Activated CD4-positive, CD25-positive, alpha-beta regulatory T cell treated with anti-CD3 and anti-CD28 coated beads, Interleukin-2, amount 50 U/mL, for 16 hours (primary cell): ENCODE data around the gene TAF1C.
A peak's percentile ranks its signal among the peaks of the same experiment; 100 is the strongest.
"Not testable (repeated sequence)": the region's sequence is repeated elsewhere in the genome, so short reads cannot be mapped to it uniquely, and the experiment has no call there.

ENCODE experiments used
- DNase-seq: peaks from one replicate; pipeline ENCODE4 v3.0.0-alpha.2; 2020; ENCODE audit warnings: low read depth, low spot score

TAF1C gene

GRCh38 chr16:84186685-84187437, at the start of gene TAF1C:
TAF1C (minus strand) TSS chr16:84187057; CDS start chr16:84184988, 2,069 bp downstream.
- peak; percentile 79 for DNase-seq

- DNase-seq = no peak
Measured at GRCh38 chr16:84234321-84235241, 47.7 kb upstream of the TAF1C start.

- no peak for DNase-seq
Measured at GRCh38 chr16:84233748-84234147, 46.9 kb upstream of the TAF1C start.

GRCh38 chr16:84232969-84233368, 46.1 kb upstream of the TAF1C start:
- DNase-seq = no peak

- no peak for DNase-seq
Measured at GRCh38 chr16:84232060-84232459, 45.2 kb upstream of the TAF1C start.

- DNase-seq = no peak
Measured at GRCh38 chr16:84229471-84229870, 42.6 kb upstream of the TAF1C start.

GRCh38 chr16:84228256-84228838, 41.5 kb upstream of the TAF1C start:
- DNase-seq = no peak

- no peak for DNase-seq
Measured at GRCh38 chr16:84227548-84227947, 40.7 kb upstream of the TAF1C start.

- DNase-seq = no peak
Measured at GRCh38 chr16:84226026-84226425, 39.2 kb upstream of the TAF1C start.

- DNase-seq = no peak
Measured at GRCh38 chr16:84225571-84225970, 38.7 kb upstream of the TAF1C start.

GRCh38 chr16:84225126-84225525, 38.3 kb upstream of the TAF1C start:
- no peak for DNase-seq

- no peak for DNase-seq
Measured at GRCh38 chr16:84224554-84224953, 37.7 kb upstream of the TAF1C start.

- no peak for DNase-seq
Measured at GRCh38 chr16:84223456-84223855, 36.6 kb upstream of the TAF1C start.

GRCh38 chr16:84220851-84221250, 34.0 kb upstream of the TAF1C start:
- no peak for DNase-seq

- DNase-seq = no peak
Measured at GRCh38 chr16:84218956-84219355, 32.1 kb upstream of the TAF1C start.

- no peak for DNase-seq
Measured at GRCh38 chr16:84218176-84218823, 31.4 kb upstream of the TAF1C start.

- not testable (repeated sequence) for DNase-seq
Measured at GRCh38 chr16:84216144-84216543, 29.3 kb upstream of the TAF1C start.

GRCh38 chr16:84215531-84215930, 28.7 kb upstream of the TAF1C start:
- no peak for DNase-seq

GRCh38 chr16:84214451-84215066, 27.7 kb upstream of the TAF1C start:
- DNase-seq = no peak

- DNase-seq = no peak
Measured at GRCh38 chr16:84212631-84213030, 25.8 kb upstream of the TAF1C start.

GRCh38 chr16:84212154-84212553, 25.3 kb upstream of the TAF1C start:
- no peak for DNase-seq
